ENCODE measurements around the gene CD40LG. TPM values are rescaled to one million over a fixed set of nuclear protein-coding genes. Genes with fewer than 3 reads are reported as not detected.

Gene CD40LG
- total and polyA plus RNA-seq, 4 experiments from 2014 or later, result 68.4 to 137 (median 91.9) TPM

GRCh38 chrX:136665258-136665900 is 17.4 kb downstream of the CD40LG start:
- peaks cover 0 to 6% (median 0%) of the 10 kb centered on the region in 8 donors for H3K9me3 Mint-ChIP-seq
- CTCF ChIA-PET (ENCODE audit: partially characterized antibody), result interaction anchor here (0.9 to 3.0 kb wide), 4 partner anchors 10 to 57 kb away, joined by 3 to 11 read pairs (median 5); no protein-coding TSS in a partner anchor
- peak overlapping the region in 7 of 8 donors; percentile 33 to 83 (median 49) for H3K4me3 Mint-ChIP-seq

DNA sequence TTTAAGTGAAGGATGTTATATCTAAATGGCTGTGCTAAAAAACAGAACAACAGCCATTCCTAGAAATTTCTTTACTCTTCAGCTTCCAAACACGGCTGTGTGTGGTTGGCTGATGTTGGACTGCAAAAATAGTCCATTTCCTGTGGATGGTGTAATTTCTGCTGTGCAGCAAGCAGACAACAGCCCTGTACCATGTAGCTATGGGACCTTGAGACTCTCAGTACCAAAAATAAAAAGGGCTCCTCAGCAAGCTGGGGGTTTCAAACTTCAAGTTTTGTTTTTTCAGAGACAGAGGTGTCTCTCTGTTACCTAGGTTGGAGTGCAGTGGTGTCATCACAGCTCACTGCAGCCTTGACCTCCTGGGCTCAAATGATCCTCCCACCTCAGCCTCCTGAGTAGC is 18.1 kb downstream of the CD40LG start:
- Mint-ChIP-seq H3K9me3 (peaks cover 0 to 6% (median 0%) of the 10 kb centered on the region in 8 donors), H3K27ac (peak overlapping the region; percentile 30 to 95 (median 69)), H3K4me1 (peaks cover 53 to 94% (median 72%) of the 10 kb centered on the region in 4 donors), H3K4me3 (peak overlapping the region in 2 of 8 donors; percentile 14 to 39), H3K36me3 (peaks cover 46 to 66% of the 10 kb centered on the region in 2 donors), H3K27me3 (no peaks in the 10 kb centered on the region)
- Histone ChIP-seq H3K4me1 (ENCODE audit: insufficient read depth, low read length) (peaks cover 95% of the 10 kb centered on the region), H3K4me3 (ENCODE audit: low read length in 2 of 2) (no peak overlapping the region), H3K9me3 (ENCODE audit: control insufficient read depth in 1 of 2, low read length in 2 of 2) (no peaks in the 10 kb centered on the region), H3K27ac (ENCODE audit: low read depth, low read length) (peak overlapping the region; percentile 10), H3K36me3 (ENCODE audit: insufficient read depth, low read length) (peaks cover 10% of the 10 kb centered on the region), H3K27me3 (ENCODE audit: insufficient read depth, low read length) (no peaks in the 10 kb centered on the region)
- POLR2A ChIA-PET (ENCODE audit: partially characterized antibody), result interaction anchor here (1.0 to 6.3 kb wide), 18 partner anchors 8 to 79 kb away, joined by 3 to 77 read pairs (median 6); no protein-coding TSS in a partner anchor
- DNase-seq, result no peak
- intact Hi-C loops (cut with micrococcal nuclease), result no loop called here
- CTCF ChIA-PET (ENCODE audit: partially characterized antibody), result interaction anchor here (0.9 to 3.0 kb wide), 4 partner anchors 9 to 57 kb away, joined by 3 to 11 read pairs (median 5); no protein-coding TSS in a partner anchor

More at GRCh38 chrX:136665258-136665900, 17.4 kb downstream of the CD40LG start:
- intact Hi-C loops (cut with micrococcal nuclease), result no loop called here
- Mint-ChIP-seq H3K27me3 (no peaks in the 10 kb centered on the region), H3K27ac (peak overlapping the region; percentile 69 to 95 (median 80)), H3K4me1 (peaks cover 52 to 94% (median 71%) of the 10 kb centered on the region in 4 donors), H3K36me3 (peaks cover 48 to 67% of the 10 kb centered on the region in 2 donors)
- H3K9me3 ChIP-seq (ENCODE audit: control insufficient read depth in 1 of 2, low read length in 2 of 2), result no peaks in the 10 kb centered on the region
- H3K4me3 ChIP-seq (ENCODE audit: low read length in 2 of 2), result no peak overlapping the region
- H3K27ac ChIP-seq (ENCODE audit: low read depth, low read length), result peak overlapping the region; percentile 4
- no peaks in the 10 kb centered on the region for H3K27me3 ChIP-seq (ENCODE audit: insufficient read depth, low read length)
- peaks cover 10% of the 10 kb centered on the region for H3K36me3 ChIP-seq (ENCODE audit: insufficient read depth, low read length)
- no peak for DNase-seq
- peaks cover 95% of the 10 kb centered on the region for H3K4me1 ChIP-seq (ENCODE audit: insufficient read depth, low read length)
- POLR2A ChIA-PET (ENCODE audit: partially characterized antibody), result interaction anchor here (1.0 to 6.3 kb wide), 23 partner anchors 8 to 79 kb away, joined by 3 to 77 read pairs (median 5); no protein-coding TSS in a partner anchor

GRCh38 chrX:136667446-136668168 is 19.6 kb downstream of the CD40LG start:
- H3K27me3 ChIP-seq (ENCODE audit: insufficient read depth, low read length), result no peaks in the 10 kb centered on the region
- H3K9me3 ChIP-seq (ENCODE audit: control insufficient read depth in 1 of 2, low read length in 2 of 2), result no peaks in the 10 kb centered on the region
- POLR2A ChIA-PET (ENCODE audit: partially characterized antibody), result interaction anchor here (1.3 to 14.8 kb wide), 6 partner anchors 8 to 39 kb away, joined by 5 to 163 read pairs (median 18); no protein-coding TSS in a partner anchor
- DNase-seq, result peak in 2 of 5 donors; percentile 31 to 48
- Mint-ChIP-seq H3K27me3 (no peaks in the 10 kb centered on the region), H3K4me3 (peak overlapping the region in 6 of 8 donors; percentile 2 to 77 (median 38)), H3K4me1 (peaks cover 55 to 96% (median 76%) of the 10 kb centered on the region in 4 donors), H3K27ac (peak overlapping the region; percentile 74 to 93 (median 86)), H3K9me3 (peaks cover 0 to 6% (median 0%) of the 10 kb centered on the region in 8 donors), H3K36me3 (peaks cover 47 to 68% of the 10 kb centered on the region in 2 donors)
- no peak overlapping the region for H3K4me3 ChIP-seq (ENCODE audit: low read length in 2 of 2)
- peaks cover 95% of the 10 kb centered on the region for H3K4me1 ChIP-seq (ENCODE audit: insufficient read depth, low read length)
- no peak overlapping the region for H3K27ac ChIP-seq (ENCODE audit: low read depth, low read length)
- peaks cover 10% of the 10 kb centered on the region for H3K36me3 ChIP-seq (ENCODE audit: insufficient read depth, low read length)
- CTCF ChIA-PET (ENCODE audit: partially characterized antibody), result no interaction called here
- intact Hi-C loops (cut with micrococcal nuclease), result no loop called here

DNA sequence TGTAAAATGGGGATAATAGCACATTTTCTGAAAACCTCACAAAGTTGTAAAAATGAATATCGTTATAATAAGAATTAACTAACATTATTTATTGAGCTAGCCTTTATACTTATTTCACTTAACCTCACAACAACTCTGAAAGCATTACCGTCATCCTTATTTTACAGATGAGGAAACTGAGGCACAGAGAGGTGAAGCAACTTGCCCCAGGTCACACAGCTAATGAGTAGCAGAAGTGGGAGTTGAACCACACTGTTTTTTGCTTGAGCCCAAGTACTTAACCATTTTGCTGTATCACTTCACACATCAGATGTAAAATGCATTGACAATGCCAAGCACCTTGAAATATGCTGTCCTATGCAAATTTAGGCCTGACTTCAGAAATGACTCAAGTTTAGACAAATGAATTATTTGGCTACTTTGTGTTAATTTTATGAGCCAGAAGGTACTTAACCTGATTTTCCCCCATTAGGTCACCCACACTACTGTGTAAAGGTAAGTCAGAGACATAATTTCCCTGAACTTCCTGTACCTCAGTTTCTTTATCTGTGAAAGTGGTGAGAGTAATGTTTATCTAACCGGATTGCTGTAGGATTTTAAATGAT is 23.1 kb downstream of the CD40LG start:
- H3K36me3 Mint-ChIP-seq, result peaks cover 36 to 61% of the 10 kb centered on the region in 2 donors
- Histone ChIP-seq H3K4me3 (ENCODE audit: low read length in 2 of 2) (no peak overlapping the region), H3K36me3 (ENCODE audit: insufficient read depth, low read length) (peaks cover 10% of the 10 kb centered on the region), H3K4me1 (ENCODE audit: insufficient read depth, low read length) (peaks cover 95% of the 10 kb centered on the region), H3K27me3 (ENCODE audit: insufficient read depth, low read length) (no peaks in the 10 kb centered on the region), H3K27ac (ENCODE audit: low read depth, low read length) (peak overlapping the region; percentile 21), H3K9me3 (ENCODE audit: control insufficient read depth in 1 of 2, low read length in 2 of 2) (no peaks in the 10 kb centered on the region)
- peaks cover 0 to 2% (median 0%) of the 10 kb centered on the region in 8 donors for H3K9me3 Mint-ChIP-seq
- H3K4me3 Mint-ChIP-seq, result peak overlapping the region in 4 of 8 donors; percentile 18 to 91 (median 44)
- ChIA-PET POLR2A (ENCODE audit: partially characterized antibody) (interaction anchor here (0.7 to 14.8 kb wide), 3 partner anchors 11 to 24 kb away, joined by 3 to 163 read pairs (median 4); no protein-coding TSS in a partner anchor), CTCF (ENCODE audit: partially characterized antibody) (interaction anchor here (1.1 kb wide), 1 partner anchor 62 kb away, joined by 3 read pairs; no protein-coding TSS in a partner anchor)
- no peak for DNase-seq
- peak overlapping the region; percentile 3 to 99 (median 89) for H3K27ac Mint-ChIP-seq
- H3K4me1 Mint-ChIP-seq, result peaks cover 66 to 99% (median 83%) of the 10 kb centered on the region in 4 donors
- intact Hi-C loops (cut with micrococcal nuclease), result no loop called here
- H3K27me3 Mint-ChIP-seq, result no peaks in the 10 kb centered on the region

DNA sequence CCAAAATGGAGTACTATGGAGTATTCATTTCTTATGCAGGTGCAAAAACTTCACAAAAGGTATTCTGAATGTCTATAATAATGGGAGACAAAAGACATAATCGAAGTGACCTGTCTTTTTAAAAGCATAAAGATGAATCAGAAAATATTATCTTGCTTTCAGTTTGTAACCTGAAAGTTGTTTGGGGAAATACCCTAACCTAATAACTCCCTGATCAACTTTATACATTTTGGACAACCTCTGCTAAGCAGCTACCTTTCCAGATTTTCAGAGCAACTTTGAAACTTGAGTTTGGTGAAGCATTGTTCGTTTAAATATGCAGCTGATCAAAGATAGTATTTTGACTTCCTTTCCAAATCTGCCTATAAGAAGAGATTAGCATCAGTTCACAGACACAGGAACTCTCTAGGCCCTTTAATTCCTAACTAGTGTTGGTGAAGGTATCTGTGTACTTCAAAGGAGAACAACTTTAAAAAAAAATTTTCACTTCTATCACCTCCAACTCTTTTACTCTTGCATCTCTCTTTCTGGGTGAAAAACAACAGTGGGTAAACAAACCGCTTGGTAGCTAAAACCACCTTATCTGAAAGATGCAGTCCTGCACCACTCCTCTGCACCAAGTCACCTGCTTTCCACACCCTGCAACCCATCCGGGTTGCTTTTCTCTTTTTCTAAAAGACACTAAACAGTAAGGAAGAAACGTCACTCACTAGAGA is 26.5 kb downstream of the CD40LG start:
- POLR2A ChIA-PET (ENCODE audit: partially characterized antibody), result interaction anchor here (0.9 to 14.8 kb wide), 26 partner anchors 9 to 206 kb away, joined by 3 to 163 read pairs (median 8); partner anchors contain the start of gene RBMX

DNA sequence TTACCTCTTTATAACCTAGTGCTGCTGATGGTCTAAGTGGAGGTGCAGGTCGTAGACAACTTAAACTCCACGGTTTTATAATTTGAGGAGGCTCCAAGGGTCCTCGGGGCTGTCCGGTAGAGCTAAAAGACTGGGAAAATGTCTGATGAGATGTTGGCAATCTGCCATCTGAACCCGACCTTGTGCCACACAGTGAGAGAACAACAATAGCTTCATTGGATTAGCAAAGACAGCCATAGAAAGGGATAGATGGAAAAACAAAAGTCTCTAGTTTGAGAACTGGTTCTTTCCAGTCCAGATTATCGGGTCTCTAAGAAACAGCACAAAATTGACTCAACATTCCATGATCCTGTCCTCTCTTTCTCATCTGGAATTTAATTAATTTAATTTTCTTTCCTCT is 31.6 kb downstream of the CD40LG start:
- ChIA-PET CTCF (ENCODE audit: partially characterized antibody) (no interaction called here), POLR2A (ENCODE audit: partially characterized antibody) (interaction anchor here (0.7 to 14.8 kb wide), 8 partner anchors 11 to 201 kb away, joined by 3 to 163 read pairs (median 5); partner anchors contain the start of gene RBMX)
- Mint-ChIP-seq H3K36me3 (peaks cover 22 to 53% of the 10 kb centered on the region in 2 donors), H3K27ac (peak overlapping the region in 6 of 7 donors; percentile 7 to 93 (median 63)), H3K9me3 (no peaks in the 10 kb centered on the region), H3K4me1 (peaks cover 35 to 62% (median 40%) of the 10 kb centered on the region in 4 donors), H3K4me3 (peak overlapping the region in 1 of 8 donors; percentile 43), H3K27me3 (no peaks in the 10 kb centered on the region)
- no peaks in the 10 kb centered on the region for H3K9me3 ChIP-seq (ENCODE audit: control insufficient read depth in 1 of 2, low read length in 2 of 2)
- H3K4me3 ChIP-seq (ENCODE audit: low read length in 2 of 2), result no peak overlapping the region
- no peak overlapping the region for H3K27ac ChIP-seq (ENCODE audit: low read depth, low read length)
- H3K36me3 ChIP-seq (ENCODE audit: insufficient read depth, low read length), result peaks cover 20% of the 10 kb centered on the region
- no peak for DNase-seq
- H3K27me3 ChIP-seq (ENCODE audit: insufficient read depth, low read length), result no peaks in the 10 kb centered on the region
- H3K4me1 ChIP-seq (ENCODE audit: insufficient read depth, low read length), result peaks cover 73% of the 10 kb centered on the region
- intact Hi-C loops (cut with micrococcal nuclease), result no loop called here

More for the DNA sequence above, 26.5 kb downstream of the CD40LG start:
- no peaks in the 10 kb centered on the region for H3K27me3 ChIP-seq (ENCODE audit: insufficient read depth, low read length)
- H3K36me3 ChIP-seq (ENCODE audit: insufficient read depth, low read length), result peaks cover 5% of the 10 kb centered on the region
- H3K36me3 Mint-ChIP-seq, result peaks cover 20 to 52% of the 10 kb centered on the region in 2 donors
- peak overlapping the region; percentile 37 to 91 (median 78) for H3K4me3 Mint-ChIP-seq
- CTCF ChIA-PET (ENCODE audit: partially characterized antibody), result interaction anchor here (1.0 to 2.1 kb wide), 10 partner anchors 13 to 66 kb away, joined by 3 to 7 read pairs (median 4); no protein-coding TSS in a partner anchor
- no peaks in the 10 kb centered on the region for H3K9me3 ChIP-seq (ENCODE audit: control insufficient read depth in 1 of 2, low read length in 2 of 2)
- H3K4me3 ChIP-seq (ENCODE audit: low read length in 2 of 2), result peak overlapping the region in 1 of 2 donors; percentile 12
- DNase-seq, result peak; percentile 64 to 79 (median 75)
- H3K27ac ChIP-seq (ENCODE audit: low read depth, low read length), result peak overlapping the region; percentile 58
- intact Hi-C loops (cut with micrococcal nuclease), result loop anchor here (1.0 to 2.0 kb wide), 4 partner anchors 15 to 66 kb away; no protein-coding TSS in a partner anchor
- peak overlapping the region; percentile 89 to 99 (median 94) for H3K27ac Mint-ChIP-seq
- H3K27me3 Mint-ChIP-seq, result no peaks in the 10 kb centered on the region
- peaks cover 68 to 100% (median 79%) of the 10 kb centered on the region in 4 donors for H3K4me1 Mint-ChIP-seq
- peaks cover 98% of the 10 kb centered on the region for H3K4me1 ChIP-seq (ENCODE audit: insufficient read depth, low read length)
- no peaks in the 10 kb centered on the region for H3K9me3 Mint-ChIP-seq

Measured in CD4-positive, alpha-beta memory T cell (primary cell).